Body of pancreas (tissue), 4 donors: Measurements from ENCODE around the gene CREBZF. TPM values are rescaled to one million over a fixed set of nuclear protein-coding genes. Genes with fewer than 3 reads are reported as not detected.

Source experiments
- ATAC-seq: fragments of 150-250 bp; one replicate; pipeline ENCODE4 v1.9.1; 2016
- DNase-seq, 4 donors: peaks; one replicate each; pipeline ENCODE4 v3.0.0-alpha.2; 2019
- H3K27ac ChIP-seq, 4 donors: fragments of 200-600 bp; sonication (generic); 1 replicate in 3 of 4; 2 replicates in 1 of 4; pipeline versions ENCODE4 v1.5.1 to v1.6.1; 2016 to 2019; ENCODE audit warnings: mild to moderate bottlenecking in 1 of 4, mixed read lengths in 1 of 4, moderate library complexity in 1 of 4
- H3K27me3 ChIP-seq, 2 donors: fragments of 200-600 bp; sonication (generic); one replicate each; pipeline ENCODE4 v1.6.0; 2016; ENCODE audit warnings: mild to moderate bottlenecking in 1 of 2
- H3K36me3 ChIP-seq, 2 donors: fragments of 200-600 bp; sonication (generic); replicated peaks in 1 of 2; 2 replicates each; pipeline ENCODE4 v1.5.1; 2016; ENCODE audit warnings: low read depth in 2 of 2; ENCODE audit not compliant: insufficient read depth in 1 of 2
- H3K4me1 ChIP-seq: fragments of 200-600 bp; sonication (generic); one replicate; pipeline ENCODE4 v1.6.0; 2016
- H3K4me3 ChIP-seq, 2 donors: fragments of 200-600 bp; sonication (generic); 1 replicate in 1 of 2; 2 replicates in 1 of 2; pipeline ENCODE4 v1.5.1; 2016 to 2019
- H3K9me3 ChIP-seq, 3 donors: fragments of 200-600 bp; sonication (generic); 1 replicate in 2 of 3; 2 replicates in 1 of 3; pipeline ENCODE4 v1.5.1; 2016
- POLR2A ChIP-seq, 3 donors: fragments of 450-650 bp; IDR thresholded peaks; one replicate each; pipeline ENCODE4 v1.6.1; 2016; ENCODE audit warnings: antibody characterized with exemption in 3 of 3, mild to moderate bottlenecking in 2 of 3
- WGBS, 2 donors: methylation state at CpG; one replicate each; pipeline ENCODE4 v1.1.5; 2017; 5-methylcytosine and 5-hydroxymethylcytosine counted together
- intact Hi-C: fragments of 100-400 bp; cut with DNase I; formaldehyde crosslinking; loops from one replicate; pipeline ENCODE4 v1.15.1; 2023
- total RNA-seq, 2 donors: library from RNA; depleted of rRNA; stranded (reverse); fragments of >200 nt; gene quantifications; one replicate each; pipeline ENCODE4 v1.1.0, GENCODE V29; 2016
- TF ChIP-seq, protein P1 (sequence below), 7 experiments: fragments of 450-650 bp in 4 of 7; fragments of 200-600 bp in 3 of 7; sonication (generic) in 3 of 7; IDR thresholded peaks; one replicate each; pipeline ENCODE4 v1.5.1; 2016 to 2019; ENCODE audit warnings: antibody characterized with exemption in 7 of 7

CREBZF gene
- total RNA-seq, 2 donors from 2014 or later = 65.9 to 151 TPM

DNA sequence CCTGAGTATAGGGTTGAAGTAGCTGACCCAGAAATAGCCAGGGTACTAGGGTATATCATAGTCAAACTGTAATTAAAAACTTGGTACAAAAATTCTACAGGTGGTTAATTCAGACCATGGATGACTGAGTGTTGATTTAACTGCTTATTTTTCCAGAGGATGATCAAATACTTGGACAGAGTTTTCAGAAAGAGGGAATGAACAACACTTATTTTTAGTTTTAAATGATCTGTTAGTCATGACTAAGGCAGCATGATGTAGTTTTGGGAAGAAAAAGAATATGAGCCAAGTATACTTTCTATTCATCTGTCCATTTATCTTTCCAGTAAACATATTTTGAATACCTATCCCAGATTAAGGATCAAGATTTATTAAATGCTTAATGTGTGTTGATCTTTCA, 40.9 kb upstream of the CREBZF start:
- no peak for DNase-seq
- no peaks in the 10 kb centered on the region for H3K4me1 ChIP-seq
- H3K36me3 ChIP-seq = no peaks in the 10 kb centered on the region
- TF ChIP-seq, protein P1, sequence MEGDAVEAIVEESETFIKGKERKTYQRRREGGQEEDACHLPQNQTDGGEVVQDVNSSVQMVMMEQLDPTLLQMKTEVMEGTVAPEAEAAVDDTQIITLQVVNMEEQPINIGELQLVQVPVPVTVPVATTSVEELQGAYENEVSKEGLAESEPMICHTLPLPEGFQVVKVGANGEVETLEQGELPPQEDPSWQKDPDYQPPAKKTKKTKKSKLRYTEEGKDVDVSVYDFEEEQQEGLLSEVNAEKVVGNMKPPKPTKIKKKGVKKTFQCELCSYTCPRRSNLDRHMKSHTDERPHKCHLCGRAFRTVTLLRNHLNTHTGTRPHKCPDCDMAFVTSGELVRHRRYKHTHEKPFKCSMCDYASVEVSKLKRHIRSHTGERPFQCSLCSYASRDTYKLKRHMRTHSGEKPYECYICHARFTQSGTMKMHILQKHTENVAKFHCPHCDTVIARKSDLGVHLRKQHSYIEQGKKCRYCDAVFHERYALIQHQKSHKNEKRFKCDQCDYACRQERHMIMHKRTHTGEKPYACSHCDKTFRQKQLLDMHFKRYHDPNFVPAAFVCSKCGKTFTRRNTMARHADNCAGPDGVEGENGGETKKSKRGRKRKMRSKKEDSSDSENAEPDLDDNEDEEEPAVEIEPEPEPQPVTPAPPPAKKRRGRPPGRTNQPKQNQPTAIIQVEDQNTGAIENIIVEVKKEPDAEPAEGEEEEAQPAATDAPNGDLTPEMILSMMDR (IDR thresholded peaks at IDR 0.05) = no peak
- TF ChIP-seq POLR2A (IDR thresholded peaks at IDR 0.05) = no peak
- H3K27me3 ChIP-seq = peaks cover 0 to 4% of the 10 kb centered on the region in 2 donors
- no peaks in the 10 kb centered on the region for H3K9me3 ChIP-seq
- intact Hi-C loops = no loop called here
- ATAC-seq = no peak
- H3K27ac ChIP-seq = no peak overlapping the region
- no peak overlapping the region for H3K4me3 ChIP-seq

DNA sequence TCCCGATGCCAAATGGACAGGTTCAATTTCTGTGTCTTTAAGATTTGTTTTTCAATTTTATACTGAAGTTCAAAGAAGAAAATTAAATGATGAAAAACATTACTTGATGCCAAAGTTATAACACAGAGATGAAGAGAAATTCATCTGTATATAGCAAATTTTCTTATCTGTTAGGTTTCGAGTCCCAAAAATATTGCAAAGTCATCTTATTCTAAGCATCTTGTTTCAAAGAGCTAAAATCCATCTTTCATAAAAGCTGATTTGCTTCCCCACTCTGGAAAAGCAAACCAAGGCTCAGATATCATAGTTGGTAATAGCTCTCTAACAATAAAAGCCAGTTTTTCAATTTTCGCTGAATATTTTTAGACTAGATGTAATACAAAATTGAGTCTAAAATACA, 40.0 kb upstream of the CREBZF start:
- WGBS, 2 donors = 94 to 99% methylated on average over 3 of the region's 3 CpGs
- no peak overlapping the region for H3K4me3 ChIP-seq
- DNase-seq = no peak
- no peaks in the 10 kb centered on the region for H3K9me3 ChIP-seq
- TF ChIP-seq POLR2A (IDR thresholded peaks at IDR 0.05) = no peak
- TF ChIP-seq, protein P1 (IDR thresholded peaks at IDR 0.05) = no peak
- H3K4me1 ChIP-seq = no peaks in the 10 kb centered on the region
- no peak for ATAC-seq
- intact Hi-C loops = no loop called here
- peaks cover 0 to 4% of the 10 kb centered on the region in 2 donors for H3K27me3 ChIP-seq
- H3K36me3 ChIP-seq = no peaks in the 10 kb centered on the region
- no peak overlapping the region for H3K27ac ChIP-seq

DNA sequence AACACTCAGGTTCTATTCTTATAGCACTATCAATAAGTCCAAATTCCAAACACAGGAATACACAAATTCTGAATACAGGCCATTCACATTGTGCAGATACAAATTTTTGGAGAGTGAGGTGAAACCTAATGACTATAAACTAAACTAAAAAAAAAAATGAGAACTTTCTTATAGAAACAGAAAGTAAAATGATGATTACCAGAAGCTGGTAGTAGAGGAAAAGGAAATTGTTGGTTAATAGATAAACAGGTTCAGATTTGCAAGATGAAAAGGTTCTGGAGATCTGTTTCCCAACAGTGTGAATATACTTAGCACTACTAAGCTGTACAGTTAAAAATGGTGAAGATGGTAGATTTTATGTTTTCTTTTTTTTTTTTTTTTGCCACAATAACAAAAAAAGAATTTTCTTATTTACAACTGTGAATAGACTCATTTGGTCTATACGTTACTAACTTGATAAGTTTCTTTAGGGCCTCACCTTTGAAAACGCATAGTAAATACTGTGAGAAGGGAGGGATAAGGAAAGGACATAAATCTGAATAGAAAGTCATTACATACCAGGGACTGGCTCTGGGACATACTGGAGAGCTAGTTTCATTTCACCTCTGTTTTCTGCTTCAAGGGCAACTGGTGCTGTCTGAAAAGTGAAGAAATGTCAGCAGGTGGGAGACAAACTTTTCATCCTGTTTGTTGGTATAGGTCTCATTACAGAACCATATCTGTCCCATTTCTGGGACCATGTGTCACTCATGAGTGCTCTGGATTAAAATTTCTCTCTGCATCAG, 35.2 kb upstream of the CREBZF start:
- Histone ChIP-seq H3K4me1 (no peaks in the 10 kb centered on the region), H3K27ac (no peak overlapping the region), H3K4me3 (no peak overlapping the region), H3K36me3 (no peaks in the 10 kb centered on the region), H3K27me3 (peaks cover 0 to 4% of the 10 kb centered on the region in 2 donors), H3K9me3 (no peaks in the 10 kb centered on the region)
- TF ChIP-seq, protein P1 (IDR thresholded peaks at IDR 0.05) = no peak
- TF ChIP-seq POLR2A (IDR thresholded peaks at IDR 0.05) = no peak
- WGBS, 2 donors = 75 to 79% methylated on average over 2 of the region's 2 CpGs
- intact Hi-C loops = no loop called here
- no peak for ATAC-seq
- no peak for DNase-seq

DNA sequence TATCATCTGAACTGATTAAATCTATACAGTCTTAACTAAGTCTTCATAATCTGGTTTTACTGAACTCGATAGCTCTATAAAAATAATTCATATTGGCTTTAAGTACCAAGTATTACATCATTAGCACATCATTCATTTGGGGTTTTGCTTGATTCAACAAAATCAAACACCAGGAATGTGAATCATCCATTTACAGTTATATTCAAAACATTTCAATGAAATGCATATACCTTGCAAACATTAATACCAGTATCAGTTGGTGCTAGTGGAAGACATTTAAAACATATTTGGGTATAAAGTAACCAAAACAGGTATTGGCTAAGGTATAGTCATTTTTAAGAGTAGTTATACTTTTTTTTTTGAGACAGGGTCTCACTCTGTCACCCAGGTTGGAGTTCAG, 33.3 kb upstream of the CREBZF start:
- Histone ChIP-seq H3K4me1 (no peaks in the 10 kb centered on the region), H3K27me3 (peaks cover 0 to 4% of the 10 kb centered on the region in 2 donors), H3K9me3 (no peaks in the 10 kb centered on the region), H3K27ac (no peak overlapping the region), H3K36me3 (no peaks in the 10 kb centered on the region), H3K4me3 (no peak overlapping the region)
- TF ChIP-seq POLR2A (IDR thresholded peaks at IDR 0.05) = no peak
- TF ChIP-seq, protein P1 (IDR thresholded peaks at IDR 0.05) = no peak
- intact Hi-C loops = no loop called here
- 58 to 68% methylated on average over 1 of the region's 1 CpG for WGBS, 2 donors
- ATAC-seq = no peak
- DNase-seq = no peak

DNA sequence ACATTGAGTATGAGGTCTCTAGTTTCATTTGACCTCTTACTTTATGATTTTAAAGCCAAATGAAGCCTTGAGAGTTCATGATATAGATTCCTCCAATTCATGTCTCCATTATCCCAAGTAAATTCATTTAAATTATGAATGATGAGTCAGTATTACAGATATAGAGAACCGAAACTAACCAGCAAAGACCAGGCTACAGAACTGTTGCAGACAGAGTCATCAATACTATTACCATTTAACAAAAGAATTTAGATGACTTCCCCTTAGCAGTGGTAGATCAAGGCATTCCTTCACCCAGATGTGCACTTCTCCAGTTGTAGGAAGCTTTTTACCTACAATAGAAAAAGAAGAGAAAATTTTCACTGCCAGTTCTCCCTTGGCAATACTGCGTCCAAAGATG, 32.8 kb upstream of the CREBZF start:
- Histone ChIP-seq H3K9me3 (no peaks in the 10 kb centered on the region), H3K36me3 (no peaks in the 10 kb centered on the region), H3K4me1 (no peaks in the 10 kb centered on the region), H3K4me3 (no peak overlapping the region), H3K27me3 (peaks cover 0 to 4% of the 10 kb centered on the region in 2 donors), H3K27ac (no peak overlapping the region)
- intact Hi-C loops = no loop called here
- DNase-seq (no peak), ATAC-seq (no peak)
- 76 to 85% methylated on average over 2 of the region's 2 CpGs for WGBS, 2 donors
- TF ChIP-seq, protein P1 (IDR thresholded peaks at IDR 0.05) = no peak
- TF ChIP-seq POLR2A (IDR thresholded peaks at IDR 0.05) = no peak
